Measurements from ENCODE around the gene MAPK4. TPM values are rescaled to one million over a fixed set of nuclear protein-coding genes. Genes with fewer than 3 reads are reported as not detected.

MAPK4 gene
- total RNA-seq, 1 donor from 2014 or later = 0.11 TPM

DNA sequence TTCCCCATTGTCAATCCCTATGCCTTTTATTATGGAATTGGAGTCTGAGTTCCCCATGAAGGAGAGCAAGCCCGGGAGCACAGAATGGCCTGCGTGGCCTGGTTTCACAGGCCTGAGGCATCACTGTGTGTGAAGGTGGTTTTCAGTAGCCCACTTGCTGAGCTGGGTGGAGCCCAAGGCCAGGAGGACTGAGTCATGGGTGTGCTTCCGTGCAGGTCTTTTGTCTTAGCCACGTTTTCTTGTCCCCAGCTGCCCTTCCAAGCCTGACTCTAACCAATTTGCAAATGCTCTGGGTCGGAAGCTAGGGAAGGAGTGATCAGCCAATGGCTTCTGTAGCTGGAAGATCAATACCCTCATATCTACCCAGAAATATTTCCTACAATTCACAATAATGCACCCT, 119.2 kb downstream of the MAPK4 start:
- no peak for FAIRE-seq
- no peak overlapping the region for H3K27ac Mint-ChIP-seq (ENCODE audit: unreplicated experiment)

DNA sequence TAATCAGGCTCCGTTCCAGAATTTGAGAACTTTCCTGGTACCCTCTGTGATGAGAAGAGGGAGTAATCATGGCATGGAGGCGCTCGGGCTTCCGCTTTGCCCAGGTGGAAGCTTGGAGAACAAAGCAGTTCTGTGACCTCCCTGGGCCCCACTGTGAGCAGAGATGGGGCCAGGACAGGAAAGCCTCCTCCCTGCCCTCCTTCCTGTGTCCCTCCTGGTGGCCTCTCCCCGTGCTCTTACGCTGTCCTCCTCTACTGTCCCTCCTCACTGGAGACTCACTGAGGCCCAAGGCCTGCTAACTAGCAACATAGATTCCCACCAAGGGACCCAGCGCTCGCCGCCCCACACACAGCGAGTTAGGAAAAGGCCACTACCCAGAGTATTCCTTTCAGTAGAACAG, 119.8 kb downstream of the MAPK4 start:
- Mint-ChIP-seq H3K27me3 (ENCODE audit: low read depth, unreplicated experiment) (no peaks in the 10 kb centered on the region), H3K9me3 (ENCODE audit: unreplicated experiment) (no peaks in the 10 kb centered on the region), H3K4me3 (ENCODE audit: unreplicated experiment) (no peak overlapping the region), H3K4me1 (ENCODE audit: low read depth, unreplicated experiment) (no peaks in the 10 kb centered on the region), H3K36me3 (ENCODE audit: low read depth, unreplicated experiment) (no peaks in the 10 kb centered on the region), H3K27ac (ENCODE audit: unreplicated experiment) (no peak overlapping the region)
- Histone ChIP-seq H4K20me1 (ENCODE audit: insufficient read depth, low read length) (no peaks in the 10 kb centered on the region), H3K9ac (ENCODE audit: low read length) (no peak overlapping the region), H3K27ac (ENCODE audit: low read depth, low read length) (no peak overlapping the region), H3K9me3 (ENCODE audit: insufficient read depth, low read depth, low read length) (no peaks in the 10 kb centered on the region), H3K36me3 (ENCODE audit: insufficient read depth, low read length) (no peaks in the 10 kb centered on the region), H2AFZ (ENCODE audit: low read depth, low read length) (no peak overlapping the region), H3K4me1 (ENCODE audit: insufficient read depth, low read length) (no peaks in the 10 kb centered on the region), H3K27me3 (ENCODE audit: insufficient read depth, low read length) (no peaks in the 10 kb centered on the region), H3K79me2 (ENCODE audit: insufficient read depth, low read length) (no peaks in the 10 kb centered on the region), H3K4me3 (ENCODE audit: insufficient read depth, low read depth, low read length) (no peak overlapping the region), H3K4me2 (ENCODE audit: low read length) (no peak overlapping the region)
- DNase-seq (ENCODE audit: low read depth) (no peak), FAIRE-seq (no peak)
- TF ChIP-seq EZH2 (IDR thresholded peaks at IDR 0.05; ENCODE audit: insufficient read depth, low read length) = no peak

More for the DNA sequence above, 119.2 kb downstream of the MAPK4 start:
- Histone ChIP-seq H3K27ac (ENCODE audit: low read depth, low read length) (no peak overlapping the region), H3K27me3 (ENCODE audit: insufficient read depth, low read length) (no peaks in the 10 kb centered on the region), H3K4me1 (ENCODE audit: insufficient read depth, low read length) (no peaks in the 10 kb centered on the region), H4K20me1 (ENCODE audit: insufficient read depth, low read length) (no peaks in the 10 kb centered on the region), H3K9ac (ENCODE audit: low read length) (no peak overlapping the region), H3K36me3 (ENCODE audit: insufficient read depth, low read length) (no peaks in the 10 kb centered on the region), H3K9me3 (ENCODE audit: insufficient read depth, low read depth, low read length) (no peaks in the 10 kb centered on the region), H3K4me2 (ENCODE audit: low read length) (no peak overlapping the region), H3K79me2 (ENCODE audit: insufficient read depth, low read length) (no peaks in the 10 kb centered on the region), H2AFZ (ENCODE audit: low read depth, low read length) (no peak overlapping the region), H3K4me3 (ENCODE audit: insufficient read depth, low read depth, low read length) (no peak overlapping the region)
- DNase-seq (ENCODE audit: low read depth) = no peak
- Mint-ChIP-seq H3K9me3 (ENCODE audit: unreplicated experiment) (no peaks in the 10 kb centered on the region), H3K4me3 (ENCODE audit: unreplicated experiment) (no peak overlapping the region), H3K4me1 (ENCODE audit: low read depth, unreplicated experiment) (no peaks in the 10 kb centered on the region), H3K27me3 (ENCODE audit: low read depth, unreplicated experiment) (no peaks in the 10 kb centered on the region), H3K36me3 (ENCODE audit: low read depth, unreplicated experiment) (no peaks in the 10 kb centered on the region)
- no peak for TF ChIP-seq EZH2 (IDR thresholded peaks at IDR 0.05; ENCODE audit: insufficient read depth, low read length)
- TF ChIP-seq, protein P1, sequence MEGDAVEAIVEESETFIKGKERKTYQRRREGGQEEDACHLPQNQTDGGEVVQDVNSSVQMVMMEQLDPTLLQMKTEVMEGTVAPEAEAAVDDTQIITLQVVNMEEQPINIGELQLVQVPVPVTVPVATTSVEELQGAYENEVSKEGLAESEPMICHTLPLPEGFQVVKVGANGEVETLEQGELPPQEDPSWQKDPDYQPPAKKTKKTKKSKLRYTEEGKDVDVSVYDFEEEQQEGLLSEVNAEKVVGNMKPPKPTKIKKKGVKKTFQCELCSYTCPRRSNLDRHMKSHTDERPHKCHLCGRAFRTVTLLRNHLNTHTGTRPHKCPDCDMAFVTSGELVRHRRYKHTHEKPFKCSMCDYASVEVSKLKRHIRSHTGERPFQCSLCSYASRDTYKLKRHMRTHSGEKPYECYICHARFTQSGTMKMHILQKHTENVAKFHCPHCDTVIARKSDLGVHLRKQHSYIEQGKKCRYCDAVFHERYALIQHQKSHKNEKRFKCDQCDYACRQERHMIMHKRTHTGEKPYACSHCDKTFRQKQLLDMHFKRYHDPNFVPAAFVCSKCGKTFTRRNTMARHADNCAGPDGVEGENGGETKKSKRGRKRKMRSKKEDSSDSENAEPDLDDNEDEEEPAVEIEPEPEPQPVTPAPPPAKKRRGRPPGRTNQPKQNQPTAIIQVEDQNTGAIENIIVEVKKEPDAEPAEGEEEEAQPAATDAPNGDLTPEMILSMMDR (IDR thresholded peaks at IDR 0.05; ENCODE audit: insufficient read depth, low read depth, low read length) = no peak

DNA sequence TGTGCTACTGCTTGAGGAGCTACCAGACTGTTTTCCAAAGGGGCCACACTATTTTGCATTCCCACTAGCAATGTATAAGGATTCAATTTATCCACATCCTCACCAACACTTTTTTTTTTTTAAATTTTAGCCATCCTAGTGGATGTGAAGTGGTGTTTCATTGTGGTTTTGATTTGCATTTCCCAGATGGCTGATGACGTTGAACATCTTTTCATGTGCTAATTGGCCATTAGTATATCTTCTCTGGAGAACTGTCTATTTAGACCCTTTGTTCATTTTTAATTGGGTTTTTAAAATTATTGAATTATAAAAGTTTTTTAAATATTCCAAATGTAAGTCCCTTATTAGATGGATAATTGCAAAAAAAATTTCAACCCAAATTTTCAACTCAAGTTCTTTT, 121.1 kb downstream of the MAPK4 start:
- no peak overlapping the region for H2AFZ ChIP-seq (ENCODE audit: low read depth, low read length)
- no peaks in the 10 kb centered on the region for H3K4me1 ChIP-seq (ENCODE audit: insufficient read depth, low read length)
- no peak overlapping the region for H3K4me2 ChIP-seq (ENCODE audit: low read length)
- H3K9me3 Mint-ChIP-seq (ENCODE audit: unreplicated experiment) = no peaks in the 10 kb centered on the region
- no peak for TF ChIP-seq EZH2 (IDR thresholded peaks at IDR 0.05; ENCODE audit: insufficient read depth, low read length)
- TF ChIP-seq, protein P1 (IDR thresholded peaks at IDR 0.05; ENCODE audit: insufficient read depth, low read depth, low read length) = no peak
- no peaks in the 10 kb centered on the region for H3K9me3 ChIP-seq (ENCODE audit: insufficient read depth, low read depth, low read length)
- H3K27me3 Mint-ChIP-seq (ENCODE audit: low read depth, unreplicated experiment) = peaks cover 12% of the 10 kb centered on the region
- H3K79me2 ChIP-seq (ENCODE audit: insufficient read depth, low read length) = no peaks in the 10 kb centered on the region
- H3K4me1 Mint-ChIP-seq (ENCODE audit: low read depth, unreplicated experiment) = no peaks in the 10 kb centered on the region
- H3K27me3 ChIP-seq (ENCODE audit: insufficient read depth, low read length) = no peaks in the 10 kb centered on the region
- no peak overlapping the region for H3K27ac Mint-ChIP-seq (ENCODE audit: unreplicated experiment)
- H3K9ac ChIP-seq (ENCODE audit: low read length) = no peak overlapping the region
- H3K4me3 Mint-ChIP-seq (ENCODE audit: unreplicated experiment) = no peak overlapping the region
- no peak overlapping the region for H3K27ac ChIP-seq (ENCODE audit: low read depth, low read length)
- H3K4me3 ChIP-seq (ENCODE audit: insufficient read depth, low read depth, low read length) = no peak overlapping the region
- FAIRE-seq (no peak), DNase-seq (ENCODE audit: low read depth) (no peak)
- no peaks in the 10 kb centered on the region for H4K20me1 ChIP-seq (ENCODE audit: insufficient read depth, low read length)
- no peaks in the 10 kb centered on the region for H3K36me3 ChIP-seq (ENCODE audit: insufficient read depth, low read length)
- H3K36me3 Mint-ChIP-seq (ENCODE audit: low read depth, unreplicated experiment) = no peaks in the 10 kb centered on the region
